Glomerular endothelial cell (primary cell): Measurements from ENCODE around the gene REPIN1. TPM values are rescaled to one million over a fixed set of nuclear protein-coding genes. Genes with fewer than 3 reads are reported as not detected.

Experiments used
- DNase-seq: peaks from one replicate; pipeline ENCODE4 v3.0.0-alpha.2; 2011; ENCODE audit warnings: low read depth, low spot score; ENCODE audit errors: extremely low read depth
- total RNA-seq: library from RNA; depleted of rRNA; stranded (reverse); fragments of >200 nt; gene quantifications from 2 replicates; pipeline ENCODE4 v1.2.3, GENCODE V29; 2015

REPIN1 gene
- total RNA-seq, 1 donor from 2014 or later, result 182 TPM

DNA sequence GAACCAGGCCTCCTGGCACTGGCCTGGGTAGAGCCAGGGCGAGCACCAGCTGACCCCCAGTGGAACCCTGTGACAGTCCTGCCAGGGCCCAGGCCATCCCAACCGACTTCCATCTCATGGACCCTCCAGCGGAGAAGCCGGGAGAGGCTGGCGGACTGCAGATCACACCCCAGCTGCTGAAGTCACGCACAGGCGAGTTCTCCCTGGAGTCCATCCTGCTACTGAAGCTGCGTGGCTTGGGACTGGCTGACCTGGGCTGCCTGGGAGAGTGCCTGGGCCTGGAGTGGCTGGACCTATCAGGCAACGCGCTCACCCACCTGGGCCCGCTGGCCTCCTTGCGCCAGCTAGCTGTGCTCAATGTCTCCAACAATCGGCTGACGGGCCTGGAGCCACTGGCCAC is 31.9 kb upstream of the REPIN1 start:
- DNase-seq, result no peak

- DNase-seq, result no peak
Measured at GRCh38 chr7:150337179-150337578, 31.4 kb upstream of the REPIN1 start.

DNA sequence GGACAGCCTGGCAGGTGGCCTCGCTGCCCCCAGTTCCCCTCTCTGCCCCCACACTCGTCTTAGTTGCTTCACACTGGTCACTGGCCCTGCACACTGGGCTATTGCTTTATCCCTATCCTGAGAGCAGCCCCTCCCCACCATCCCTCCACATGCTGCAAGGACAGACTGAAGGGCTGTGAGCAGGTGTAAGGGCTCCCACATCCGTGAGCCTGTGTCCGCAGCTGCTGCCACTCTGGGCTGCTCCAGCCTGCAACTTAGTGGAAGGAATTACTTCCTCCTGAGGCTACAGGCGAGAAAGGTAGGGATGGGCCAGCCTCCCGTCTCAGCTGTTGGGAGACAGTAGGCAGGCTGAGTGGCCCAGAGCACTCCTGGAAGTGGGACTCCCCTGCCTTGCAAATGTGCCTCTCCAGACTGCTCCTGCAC is 31.0 kb upstream of the REPIN1 start:
- no peak for DNase-seq

- DNase-seq, result no peak
Measured at GRCh38 chr7:150338166-150338829, 30.3 kb upstream of the REPIN1 start.

DNA sequence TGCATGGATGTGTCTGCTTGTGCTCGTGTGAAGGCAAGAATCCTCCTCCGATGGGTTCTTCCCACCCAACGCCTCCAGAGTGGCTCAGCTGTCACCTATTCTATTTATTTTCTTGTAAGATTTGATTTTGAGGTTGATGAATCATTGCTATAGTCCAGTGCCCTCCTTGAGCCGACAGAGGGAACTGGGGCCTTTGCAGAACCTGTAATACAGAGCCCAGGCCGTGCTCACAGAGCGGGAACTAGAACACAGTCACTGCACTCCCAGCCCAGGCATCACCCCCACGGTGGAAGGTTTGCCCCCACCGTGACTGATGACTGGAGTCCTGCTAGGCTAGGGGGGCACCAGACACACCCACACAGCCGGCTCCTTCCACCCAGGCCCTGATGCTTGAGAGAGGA is 29.2 kb upstream of the REPIN1 start:
- DNase-seq, result no peak

DNA sequence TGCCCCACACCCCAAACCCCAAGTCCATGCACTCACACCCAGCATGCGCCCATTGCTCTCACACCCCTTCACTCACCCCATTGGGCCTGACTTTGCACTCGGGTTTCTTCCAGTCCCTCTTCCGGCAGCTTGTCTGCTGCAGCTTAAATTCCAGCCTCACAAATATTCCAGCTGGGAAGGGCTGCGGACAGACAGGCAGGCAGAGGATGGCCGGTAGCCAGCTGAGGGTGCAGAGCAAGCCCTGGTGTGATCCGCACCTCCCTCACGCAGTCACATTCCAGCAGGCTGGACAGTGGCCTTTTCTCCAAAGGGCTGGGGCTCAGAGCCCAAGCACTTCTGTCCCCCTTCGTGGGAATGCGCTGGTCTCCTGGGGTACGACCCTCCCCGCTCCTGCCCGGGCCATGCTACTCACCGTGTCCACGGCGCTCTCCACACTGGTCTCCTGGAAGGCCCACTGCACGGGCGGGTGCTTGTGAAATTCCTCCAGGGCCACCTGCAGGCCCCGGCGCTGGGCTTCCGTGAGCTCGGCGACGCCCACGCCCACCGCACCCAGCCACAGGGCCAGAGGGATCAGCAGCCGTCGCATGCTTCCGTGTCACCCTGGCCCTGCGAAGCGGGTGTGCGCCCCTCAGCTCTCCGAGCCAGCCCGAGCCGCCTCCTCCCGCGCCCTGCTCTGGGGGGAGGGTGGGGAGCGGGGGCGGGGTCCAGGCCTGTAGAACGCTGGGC is 28.4 kb upstream of the REPIN1 start:
- no peak for DNase-seq

DNA sequence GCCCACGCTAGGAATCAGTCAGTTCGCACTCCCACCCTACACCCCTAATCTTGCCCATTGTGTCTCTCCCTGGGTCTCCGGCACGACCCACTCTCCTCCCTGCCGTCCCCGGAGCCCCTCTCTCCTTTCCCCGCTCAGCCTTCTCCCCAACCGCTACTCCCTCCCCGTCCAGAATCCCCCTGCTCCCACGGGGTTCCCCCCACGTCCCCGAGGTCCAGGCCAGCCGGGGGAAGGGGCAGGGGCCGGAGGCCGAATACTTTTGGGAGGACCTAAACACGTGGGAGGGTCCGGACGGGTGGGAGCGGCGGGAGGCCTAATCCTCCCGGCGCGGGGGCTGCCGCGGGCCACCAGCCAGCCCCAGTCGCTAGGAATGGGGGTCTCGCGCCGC is 27.8 kb upstream of the REPIN1 start:
- no peak for DNase-seq

- no peak for DNase-seq
Measured at GRCh38 chr7:150341263-150342120, 27.1 kb upstream of the REPIN1 start, which contains the start of gene RARRES2. Gene RARRES2 (minus strand): TSS chr7:150341629. CDS start chr7:150340609, 1,020 bp downstream.

DNA sequence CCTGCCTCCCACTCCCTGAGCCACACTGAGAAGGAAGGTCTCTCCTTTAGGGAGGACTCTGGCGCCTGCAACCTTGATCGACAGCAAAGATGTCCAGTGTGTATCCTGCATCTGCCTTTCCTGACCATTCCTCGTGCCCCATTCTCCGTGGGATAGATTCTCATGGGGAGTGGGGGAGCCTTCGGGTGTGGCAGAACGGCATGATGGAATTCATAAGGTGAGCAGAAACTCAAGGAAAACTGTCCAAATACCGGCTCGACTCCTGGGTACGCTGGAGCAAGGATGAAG is 26.6 kb upstream of the REPIN1 start:
- DNase-seq, result no peak

DNA sequence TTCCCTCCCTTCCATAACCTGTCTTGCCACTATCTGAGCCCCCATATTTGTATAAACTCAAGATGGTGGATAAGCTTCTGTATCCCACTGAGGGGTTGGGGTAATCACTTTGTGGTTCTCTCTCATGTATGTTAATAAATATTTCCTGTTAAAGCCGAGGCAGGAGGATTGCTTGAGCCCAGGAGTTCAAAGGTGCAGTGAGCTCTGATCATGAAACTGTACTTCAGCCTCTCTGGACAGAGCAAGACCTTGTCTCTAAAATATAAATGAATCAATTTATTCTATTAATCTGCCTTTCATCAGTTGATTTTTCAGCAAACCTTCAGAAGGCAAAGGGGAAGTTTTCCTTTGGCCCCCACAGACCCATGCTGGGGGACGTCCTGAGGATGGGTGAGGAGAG is 25.4 kb upstream of the REPIN1 start:
- DNase-seq, result no peak

GRCh38 chr7:150344299-150344698 is 24.3 kb upstream of the REPIN1 start:
- no peak for DNase-seq

GRCh38 chr7:150345012-150345411 is 23.6 kb upstream of the REPIN1 start:
- no peak for DNase-seq

- no peak for DNase-seq
Measured at GRCh38 chr7:150346922-150347321, 21.7 kb upstream of the REPIN1 start.

GRCh38 chr7:150351587-150352194 is 16.9 kb upstream of the REPIN1 start:
- DNase-seq, result no peak

GRCh38 chr7:150355666-150356059 is 13.0 kb upstream of the REPIN1 start:
- DNase-seq, result no peak

GRCh38 chr7:150356265-150356897 is 12.2 kb upstream of the REPIN1 start:
- DNase-seq, result no peak

DNA sequence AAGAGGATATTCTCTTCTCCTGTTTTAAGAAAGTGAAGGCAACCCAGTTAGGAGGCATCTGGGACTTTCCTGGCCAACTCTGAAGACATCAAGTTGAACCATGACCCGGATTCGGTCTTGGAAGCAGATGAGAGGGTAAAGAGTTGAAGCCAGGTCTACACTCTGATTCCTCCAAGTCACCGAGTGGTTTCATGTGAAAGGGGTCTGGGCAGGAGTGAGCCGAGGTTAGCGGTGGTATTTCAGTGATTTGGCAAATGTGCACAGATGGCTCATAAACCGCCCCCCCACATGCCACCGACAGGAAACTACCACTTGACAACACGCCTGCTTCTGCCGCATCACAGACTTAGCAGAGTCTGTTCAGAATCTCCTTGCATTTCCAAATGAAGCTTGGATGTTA is 11.4 kb upstream of the REPIN1 start:
- no peak for DNase-seq

- DNase-seq, result no peak
Measured at GRCh38 chr7:150357771-150358427, 10.7 kb upstream of the REPIN1 start.

DNA sequence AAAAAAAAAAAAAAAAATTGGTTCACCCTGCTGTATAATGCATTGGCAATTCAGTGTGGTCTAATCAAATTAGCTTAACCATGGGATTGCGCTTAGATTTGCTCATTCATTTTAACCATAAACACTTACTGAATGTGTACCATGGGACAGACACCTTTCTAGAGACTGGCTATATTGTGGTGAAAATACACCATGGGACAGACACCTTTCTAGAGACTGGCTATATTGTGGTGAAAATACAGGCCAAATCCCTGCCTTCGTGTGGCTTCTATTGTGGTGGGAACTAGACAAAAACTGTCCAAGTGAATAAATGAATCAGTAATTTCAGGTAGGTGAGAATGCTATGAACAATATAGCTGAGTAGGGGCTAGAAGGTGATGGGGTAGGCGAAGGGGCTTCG is 10.2 kb upstream of the REPIN1 start:
- DNase-seq, result no peak

GRCh38 chr7:150358988-150359621 is 9.5 kb upstream of the REPIN1 start:
- no peak for DNase-seq
